ENCODE data around the gene PRICKLE1. TPM values are rescaled to one million over a fixed set of nuclear protein-coding genes. Genes with fewer than 3 reads are reported as not detected.

Gene PRICKLE1
- polyA plus RNA-seq, 1 donor (not counting 4 experiments of a cell fraction or from before 2014, with no cell fraction given), result 3.5 TPM

DNA sequence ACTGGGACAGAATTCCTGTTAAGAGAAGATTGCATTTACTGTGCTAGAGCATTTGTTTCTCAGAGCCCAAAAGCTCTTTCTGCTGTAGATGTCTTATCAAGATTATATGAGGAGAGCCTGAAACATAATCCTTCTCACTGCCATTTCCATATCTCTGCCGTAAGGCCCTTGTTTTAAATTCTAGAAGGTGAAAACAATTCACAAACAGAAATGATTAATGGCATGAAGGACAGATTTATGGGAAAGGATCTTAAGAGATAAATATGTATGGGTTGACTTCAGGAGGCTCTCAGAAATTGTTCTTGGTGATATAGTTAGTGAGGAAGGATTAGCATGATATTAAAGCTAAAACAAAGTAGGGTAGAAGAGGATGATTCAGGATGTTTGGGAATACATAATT is 40.8 kb upstream of the PRICKLE1 start:
- Histone ChIP-seq H3K9ac (ENCODE audit: control insufficient read depth, extremely low read depth, insufficient read depth, low read length) (no peak overlapping the region), H3K36me3 (ENCODE audit: control insufficient read depth in 2 of 2, extremely low read depth in 1 of 2, insufficient read depth in 2 of 2, low read length in 2 of 2) (no peaks in the 10 kb centered on the region), H3K9me1 (ENCODE audit: control insufficient read depth, extremely low read depth, insufficient read depth, low read length) (no peaks in the 10 kb centered on the region), H4K20me1 (ENCODE audit: control insufficient read depth, extremely low read depth, insufficient read depth, low read length) (no peaks in the 10 kb centered on the region), H2AFZ (ENCODE audit: control insufficient read depth, low read length) (no peak overlapping the region), H3K9me3 (ENCODE audit: control insufficient read depth, low read depth, low read length) (no peaks in the 10 kb centered on the region), H3K27ac (ENCODE audit: control insufficient read depth, insufficient read depth, low read length) (no peak overlapping the region), H3K27me3 (ENCODE audit: control insufficient read depth, extremely low read depth, insufficient read depth, low read length) (no peaks in the 10 kb centered on the region), H3K4me1 (ENCODE audit: control insufficient read depth, extremely low read depth, insufficient read depth, low read length) (no peaks in the 10 kb centered on the region), H3K4me2 (ENCODE audit: control insufficient read depth, extremely low read depth, insufficient read depth, low read depth, low read length) (no peak overlapping the region), H3K79me2 (ENCODE audit: control insufficient read depth, insufficient read depth, low read length) (no peaks in the 10 kb centered on the region), H3K4me3 (ENCODE audit: control insufficient read depth in 2 of 3, extremely low read depth in 1 of 3, insufficient read depth in 2 of 3, low read depth in 1 of 3, low read length in 3 of 3) (no peak overlapping the region)
- DNase-seq (ENCODE audit: low read depth, low spot score) (no peak), FAIRE-seq (no peak)
- no peak for TF ChIP-seq EZH2 (IDR thresholded peaks at IDR 0.05; ENCODE audit: low read length)
- TF ChIP-seq, protein P1, sequence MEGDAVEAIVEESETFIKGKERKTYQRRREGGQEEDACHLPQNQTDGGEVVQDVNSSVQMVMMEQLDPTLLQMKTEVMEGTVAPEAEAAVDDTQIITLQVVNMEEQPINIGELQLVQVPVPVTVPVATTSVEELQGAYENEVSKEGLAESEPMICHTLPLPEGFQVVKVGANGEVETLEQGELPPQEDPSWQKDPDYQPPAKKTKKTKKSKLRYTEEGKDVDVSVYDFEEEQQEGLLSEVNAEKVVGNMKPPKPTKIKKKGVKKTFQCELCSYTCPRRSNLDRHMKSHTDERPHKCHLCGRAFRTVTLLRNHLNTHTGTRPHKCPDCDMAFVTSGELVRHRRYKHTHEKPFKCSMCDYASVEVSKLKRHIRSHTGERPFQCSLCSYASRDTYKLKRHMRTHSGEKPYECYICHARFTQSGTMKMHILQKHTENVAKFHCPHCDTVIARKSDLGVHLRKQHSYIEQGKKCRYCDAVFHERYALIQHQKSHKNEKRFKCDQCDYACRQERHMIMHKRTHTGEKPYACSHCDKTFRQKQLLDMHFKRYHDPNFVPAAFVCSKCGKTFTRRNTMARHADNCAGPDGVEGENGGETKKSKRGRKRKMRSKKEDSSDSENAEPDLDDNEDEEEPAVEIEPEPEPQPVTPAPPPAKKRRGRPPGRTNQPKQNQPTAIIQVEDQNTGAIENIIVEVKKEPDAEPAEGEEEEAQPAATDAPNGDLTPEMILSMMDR (optimal IDR thresholded peaks at IDR 0.05 in 1 of 3, IDR thresholded peaks at IDR 0.05 in 1 of 3, conservative IDR thresholded peaks at IDR 0.05 in 1 of 3; ENCODE audit: extremely low read depth in 1 of 3, insufficient read depth in 2 of 3, low read length in 3 of 3), result no peak
- dilution Hi-C loops (cut with MboI; ENCODE audit: extremely low pct_ligation_motif_present, low sequenced_read_pairs), result no loop called here

DNA sequence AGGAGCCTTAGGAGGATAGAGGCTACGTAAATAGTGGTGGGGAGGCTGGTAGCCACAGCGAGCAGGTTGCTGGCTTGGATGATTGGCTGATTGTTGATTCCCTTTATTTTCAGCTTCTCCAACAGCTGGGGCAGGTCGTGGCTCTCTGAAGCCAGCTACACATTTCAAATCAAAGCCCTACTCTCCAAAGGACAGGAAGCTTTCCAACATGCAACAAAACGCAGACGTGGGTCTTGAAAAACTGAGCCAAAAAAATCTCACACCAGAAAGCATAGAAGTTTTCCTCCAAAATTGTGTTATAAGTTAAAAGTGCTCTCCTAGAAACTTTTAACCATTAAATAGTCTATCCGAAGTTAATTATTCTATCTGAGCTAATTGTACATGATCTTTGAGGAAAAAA is 37.6 kb upstream of the PRICKLE1 start:
- Histone ChIP-seq H3K4me2 (ENCODE audit: control insufficient read depth, extremely low read depth, insufficient read depth, low read depth, low read length) (no peak overlapping the region), H3K9me1 (ENCODE audit: control insufficient read depth, extremely low read depth, insufficient read depth, low read length) (no peaks in the 10 kb centered on the region), H3K27me3 (ENCODE audit: control insufficient read depth, extremely low read depth, insufficient read depth, low read length) (no peaks in the 10 kb centered on the region), H3K79me2 (ENCODE audit: control insufficient read depth, insufficient read depth, low read length) (no peaks in the 10 kb centered on the region), H3K9ac (ENCODE audit: control insufficient read depth, extremely low read depth, insufficient read depth, low read length) (no peak overlapping the region), H3K4me3 (ENCODE audit: control insufficient read depth in 2 of 3, extremely low read depth in 1 of 3, insufficient read depth in 2 of 3, low read depth in 1 of 3, low read length in 3 of 3) (no peak overlapping the region), H3K4me1 (ENCODE audit: control insufficient read depth, extremely low read depth, insufficient read depth, low read length) (no peaks in the 10 kb centered on the region), H4K20me1 (ENCODE audit: control insufficient read depth, extremely low read depth, insufficient read depth, low read length) (no peaks in the 10 kb centered on the region), H3K27ac (ENCODE audit: control insufficient read depth, insufficient read depth, low read length) (no peak overlapping the region), H3K36me3 (ENCODE audit: control insufficient read depth in 2 of 2, extremely low read depth in 1 of 2, insufficient read depth in 2 of 2, low read length in 2 of 2) (no peaks in the 10 kb centered on the region), H2AFZ (ENCODE audit: control insufficient read depth, low read length) (no peak overlapping the region), H3K9me3 (ENCODE audit: control insufficient read depth, low read depth, low read length) (no peaks in the 10 kb centered on the region)
- dilution Hi-C loops (cut with MboI; ENCODE audit: extremely low pct_ligation_motif_present, low sequenced_read_pairs), result no loop called here
- DNase-seq (ENCODE audit: low read depth, low spot score) (no peak), FAIRE-seq (no peak)
- TF ChIP-seq, protein P1 (optimal IDR thresholded peaks at IDR 0.05 in 1 of 3, IDR thresholded peaks at IDR 0.05 in 1 of 3, conservative IDR thresholded peaks at IDR 0.05 in 1 of 3; ENCODE audit: extremely low read depth in 1 of 3, insufficient read depth in 2 of 3, low read length in 3 of 3), result no peak
- TF ChIP-seq EZH2 (IDR thresholded peaks at IDR 0.05; ENCODE audit: low read length), result no peak
